Measurements from ENCODE around the gene ME1.

DNA sequence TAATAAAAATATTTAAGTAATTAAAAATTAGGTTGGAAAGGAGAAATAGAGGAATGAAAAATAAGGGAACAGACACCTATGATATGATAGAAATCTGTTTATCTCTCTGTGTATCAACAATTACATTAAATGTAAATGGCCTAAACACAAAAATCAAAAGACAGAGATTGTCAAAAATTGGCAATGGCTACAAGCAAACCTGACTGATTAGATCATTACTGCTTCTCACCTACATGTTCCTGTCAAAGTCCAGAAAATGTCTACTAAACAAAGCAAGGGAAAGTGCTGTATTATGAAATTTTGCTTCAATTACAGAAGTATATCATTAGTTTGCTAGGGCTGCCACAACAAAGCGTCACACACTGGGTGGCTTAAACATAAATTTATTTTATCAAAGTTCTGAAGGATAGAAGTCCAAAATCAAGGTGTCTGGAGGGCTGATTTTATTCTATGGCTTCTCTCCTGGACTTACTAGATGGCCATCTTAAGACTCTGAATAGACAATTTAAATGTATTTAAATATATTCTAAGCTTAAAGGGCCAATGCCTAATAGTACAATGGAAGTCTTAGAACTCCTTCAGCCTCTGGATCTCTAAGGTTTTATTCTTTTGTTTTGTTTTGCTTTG is 6.3 kb downstream of the ME1 start:
- TF ChIP-seq HDAC2 (IDR thresholded peaks at IDR 0.05) (no peak), FOSL2 (IDR thresholded peaks at IDR 0.05) (no peak), FOSL2 (CRISPR knock-in tag; IDR thresholded peaks at IDR 0.05) (no peak), USF2 (IDR thresholded peaks at IDR 0.05) (no peak), KDM1A (IDR thresholded peaks at IDR 0.05; ENCODE audit: low read depth) (no peak), CHD4 (IDR thresholded peaks at IDR 0.05; ENCODE audit: borderline replicate concordance) (no peak)
- TF ChIP-seq, protein P1, sequence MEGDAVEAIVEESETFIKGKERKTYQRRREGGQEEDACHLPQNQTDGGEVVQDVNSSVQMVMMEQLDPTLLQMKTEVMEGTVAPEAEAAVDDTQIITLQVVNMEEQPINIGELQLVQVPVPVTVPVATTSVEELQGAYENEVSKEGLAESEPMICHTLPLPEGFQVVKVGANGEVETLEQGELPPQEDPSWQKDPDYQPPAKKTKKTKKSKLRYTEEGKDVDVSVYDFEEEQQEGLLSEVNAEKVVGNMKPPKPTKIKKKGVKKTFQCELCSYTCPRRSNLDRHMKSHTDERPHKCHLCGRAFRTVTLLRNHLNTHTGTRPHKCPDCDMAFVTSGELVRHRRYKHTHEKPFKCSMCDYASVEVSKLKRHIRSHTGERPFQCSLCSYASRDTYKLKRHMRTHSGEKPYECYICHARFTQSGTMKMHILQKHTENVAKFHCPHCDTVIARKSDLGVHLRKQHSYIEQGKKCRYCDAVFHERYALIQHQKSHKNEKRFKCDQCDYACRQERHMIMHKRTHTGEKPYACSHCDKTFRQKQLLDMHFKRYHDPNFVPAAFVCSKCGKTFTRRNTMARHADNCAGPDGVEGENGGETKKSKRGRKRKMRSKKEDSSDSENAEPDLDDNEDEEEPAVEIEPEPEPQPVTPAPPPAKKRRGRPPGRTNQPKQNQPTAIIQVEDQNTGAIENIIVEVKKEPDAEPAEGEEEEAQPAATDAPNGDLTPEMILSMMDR (IDR thresholded peaks at IDR 0.05): no peak
